T-cell (primary cell): ENCODE results near the gene STARD10. TPM values are rescaled to one million over a fixed set of nuclear protein-coding genes. Genes with fewer than 3 reads are reported as not detected.
A peak's percentile ranks its signal among the peaks of the same experiment; 100 is the strongest.

ENCODE experiments used
- ATAC-seq, 4 experiments: fragments of 200-7000 bp in 3 of 4; fragments of 150-1000 bp in 1 of 4; cut with Tn5 transposase; replicated peaks in 1 of 4; 1 replicate in 3 of 4; 2 replicates in 1 of 4; pipeline ENCODE4 v1.10.0; 2021; ENCODE audit warnings: moderate library complexity in 3 of 4, mild to moderate bottlenecking in 2 of 4, moderate number of reproducible peaks in 1 of 4
- CTCF ChIA-PET, 2 donors: fragments of 300-600 bp; sonication (Branson Sonifier 250); formaldehyde crosslinking; loops; one replicate each; lab custom pipeline; 2022; ENCODE audit warnings: antibody characterized with exemption in 2 of 2; lab: Charles Lee
- POLR2A ChIA-PET, 2 donors: fragments of 300-600 bp; sonication (Branson Sonifier 250); formaldehyde crosslinking; loops; one replicate each; lab custom pipeline; 2022; ENCODE audit warnings: antibody characterized with exemption in 2 of 2; lab: Charles Lee
- DNase-seq, 35 experiments: peaks; one replicate each; pipeline versions ENCODE4 v3.0.0 to v3.0.0-alpha.2; 2013 to 2023
- H3K27ac ChIP-seq: one replicate; pipeline ENCODE4 v1.5.1; 2013; ENCODE audit warnings: low read length
- H3K27me3 ChIP-seq, 2 experiments: replicated peaks in 1 of 2; 1 replicate in 1 of 2; 2 replicates in 1 of 2; pipeline versions ENCODE4 v1.6.1 to v1.7.0; 2013; ENCODE audit warnings: low read length in 1 of 2, mixed read lengths in 1 of 2; ENCODE audit not compliant: control insufficient read depth in 2 of 2, insufficient read depth in 2 of 2; ENCODE audit errors: extremely low read depth in 1 of 2
- H3K36me3 ChIP-seq, 2 donors: 1 replicate in 1 of 2; 2 replicates in 1 of 2; pipeline versions ENCODE4 v1.6.1 to v1.7.0; 2013; ENCODE audit warnings: low read length in 1 of 2; ENCODE audit not compliant: control insufficient read depth in 2 of 2, insufficient read depth in 1 of 2; ENCODE audit errors: extremely low read depth in 1 of 2
- H3K4me1 ChIP-seq, 2 experiments: 1 replicate in 1 of 2; 2 replicates in 1 of 2; pipeline versions ENCODE4 v1.6.1 to v1.7.0; 2013; ENCODE audit warnings: low read length in 2 of 2, mixed read lengths in 1 of 2; ENCODE audit not compliant: insufficient read depth in 2 of 2, control insufficient read depth in 1 of 2; ENCODE audit errors: extremely low read depth in 1 of 2
- H3K4me3 ChIP-seq, 2 donors: 1 replicate in 1 of 2; 2 replicates in 1 of 2; pipeline versions ENCODE4 v1.5.1 to v1.7.0; 2013; ENCODE audit warnings: mild to moderate bottlenecking in 2 of 2, low read length in 1 of 2, moderate library complexity in 1 of 2; ENCODE audit not compliant: control insufficient read depth in 1 of 2; ENCODE audit errors: extremely low read depth in 1 of 2
- H3K9me3 ChIP-seq: 2 replicates; pipeline ENCODE4 v1.7.0; 2013
- H3K27ac Mint-ChIP-seq, 2 donors: one replicate each; pipeline ENCODE4 v1.8.0; 2020 to 2021; ENCODE audit warnings: mild to moderate bottlenecking in 2 of 2, mixed read lengths in 2 of 2
- H3K27me3 Mint-ChIP-seq, 2 donors: one replicate each; pipeline ENCODE4 v1.8.0; 2021 to 2022; ENCODE audit warnings: mixed read lengths in 2 of 2
- H3K36me3 Mint-ChIP-seq: one replicate; pipeline ENCODE4 v1.8.0; 2021; ENCODE audit warnings: mixed read lengths
- H3K4me1 Mint-ChIP-seq, 3 donors: one replicate each; pipeline ENCODE4 v1.8.0; 2020 to 2022; ENCODE audit warnings: mixed read lengths in 3 of 3, mild to moderate bottlenecking in 1 of 3
- H3K4me3 Mint-ChIP-seq, 3 donors: one replicate each; pipeline ENCODE4 v1.8.0; 2020 to 2022; ENCODE audit warnings: mild to moderate bottlenecking in 3 of 3, mixed read lengths in 3 of 3, moderate library complexity in 3 of 3
- H3K9me3 Mint-ChIP-seq, 3 donors: one replicate each; pipeline ENCODE4 v1.8.0; 2020 to 2022; ENCODE audit warnings: mixed read lengths in 3 of 3
- WGBS: methylation state at CpG from one replicate; pipeline ENCODE4 v1.1.5; 2013; ENCODE audit warnings: missing lambda C conversion rate; ENCODE audit not compliant: insufficient coverage; 5-methylcytosine and 5-hydroxymethylcytosine counted together
- total RNA-seq, 35 experiments: library from RNA in 6 of 35; stranded (reverse) in 6 of 35; fragments of 120-200 nt in 1 of 35; gene quantifications; one replicate each; pipeline versions ENCODE4 v1.2.1 to v1.2.4 and lab custom pipeline; 2013 to 2026

Gene STARD10
- total RNA-seq, 5 donors from 2014 or later (not counting 1 experiment from before 2014, with no cell fraction given), result 11.1 to 24.9 (median 19.1) TPM

- H3K27ac ChIP-seq, result no peak overlapping the region
- no peaks in the 10 kb centered on the region for H3K9me3 ChIP-seq
- Mint-ChIP-seq H3K4me1 (peaks cover 76 to 87% (median 81%) of the 10 kb centered on the region in 3 donors), H3K27me3 (no peaks in the 10 kb centered on the region), H3K4me3 (peak overlapping the region in 2 of 3 donors; percentile 89 to 92), H3K36me3 (peaks cover 8% of the 10 kb centered on the region), H3K9me3 (no peaks in the 10 kb centered on the region), H3K27ac (peak overlapping the region in 1 of 2 donors; percentile 29)
- no peak overlapping the region for H3K4me3 ChIP-seq
- H3K27me3 ChIP-seq, result no peaks in the 10 kb centered on the region
- CTCF ChIA-PET, result no interaction called here
- peaks cover 9 to 46% of the 10 kb centered on the region in 2 donors for H3K36me3 ChIP-seq
- DNase-seq (peak in 1 of 35 experiments; percentile 18), ATAC-seq (no peak)
- WGBS, result 71% methylated on average over 1 of the region's 2 CpGs
- POLR2A ChIA-PET, result no interaction called here
- peaks cover 21 to 86% of the 10 kb centered on the region in 2 experiments for H3K4me1 ChIP-seq
Observed at GRCh38 chr11:72719144-72719543, 74.7 kb downstream of the STARD10 start.

GRCh38 chr11:72718101-72718501 lies 75.7 kb downstream of the STARD10 start:
- DNase-seq (no peak), ATAC-seq (no peak)
- Histone ChIP-seq H3K27me3 (no peaks in the 10 kb centered on the region), H3K9me3 (no peaks in the 10 kb centered on the region), H3K4me1 (peaks cover 21 to 83% of the 10 kb centered on the region in 2 experiments), H3K36me3 (peaks cover 12 to 46% of the 10 kb centered on the region in 2 donors), H3K4me3 (no peak overlapping the region), H3K27ac (no peak overlapping the region)
- no peaks in the 10 kb centered on the region for H3K27me3 Mint-ChIP-seq
- no peak overlapping the region for H3K27ac Mint-ChIP-seq
- POLR2A ChIA-PET, result interaction anchor here in 1 of 2 donors (0.5 kb wide), 1 partner anchor 207 kb away, joined by 4 read pairs; no protein-coding TSS in a partner anchor
- no peaks in the 10 kb centered on the region for H3K9me3 Mint-ChIP-seq
- H3K4me3 Mint-ChIP-seq, result no peak overlapping the region
- CTCF ChIA-PET, result interaction anchor here in 1 of 2 donors (0.6 kb wide), 1 partner anchor 270 kb away, joined by 4 read pairs; no protein-coding TSS in a partner anchor
- H3K36me3 Mint-ChIP-seq, result peaks cover 8% of the 10 kb centered on the region
- H3K4me1 Mint-ChIP-seq, result peaks cover 72 to 79% (median 77%) of the 10 kb centered on the region in 3 donors
- WGBS, result 86% methylated on average over 8 of the region's 9 CpGs

GRCh38 chr11:72716788-72717435 lies 76.9 kb downstream of the STARD10 start:
- no peaks in the 10 kb centered on the region for H3K9me3 Mint-ChIP-seq
- CTCF ChIA-PET, result no interaction called here
- ATAC-seq (no peak), DNase-seq (no peak)
- no peaks in the 10 kb centered on the region for H3K27me3 Mint-ChIP-seq
- peaks cover 65 to 70% (median 69%) of the 10 kb centered on the region in 3 donors for H3K4me1 Mint-ChIP-seq
- H3K27ac ChIP-seq, result no peak overlapping the region
- 95% methylated on average over 9 of the region's 14 CpGs for WGBS
- no peaks in the 10 kb centered on the region for H3K9me3 ChIP-seq
- peaks cover 14 to 74% of the 10 kb centered on the region in 2 experiments for H3K4me1 ChIP-seq
- no peak overlapping the region for H3K4me3 ChIP-seq
- no peaks in the 10 kb centered on the region for H3K27me3 ChIP-seq
- H3K36me3 ChIP-seq, result peaks cover 12 to 57% of the 10 kb centered on the region in 2 donors
- H3K36me3 Mint-ChIP-seq, result peaks cover 14% of the 10 kb centered on the region
- no peak overlapping the region for H3K27ac Mint-ChIP-seq
- POLR2A ChIA-PET, result no interaction called here
- no peak overlapping the region for H3K4me3 Mint-ChIP-seq

GRCh38 chr11:72716290-72716689 lies 77.6 kb downstream of the STARD10 start:
- POLR2A ChIA-PET, result interaction anchor here in 1 of 2 donors (0.7 kb wide), 1 partner anchor 815 kb away, joined by 7 read pairs; no protein-coding TSS in a partner anchor
- no peak for ATAC-seq

GRCh38 chr11:72712841-72713240 lies 81.0 kb downstream of the STARD10 start:
- no peak overlapping the region for H3K27ac Mint-ChIP-seq
- no peak overlapping the region for H3K4me3 Mint-ChIP-seq
- ATAC-seq, result no peak
- H3K4me1 Mint-ChIP-seq, result peaks cover 26 to 37% (median 33%) of the 10 kb centered on the region in 3 donors
- WGBS, result 100% methylated on average over 1 of the region's 10 CpGs
- Histone ChIP-seq H3K27ac (no peak overlapping the region), H3K9me3 (no peaks in the 10 kb centered on the region), H3K27me3 (no peaks in the 10 kb centered on the region), H3K4me1 (peaks cover 0 to 34% of the 10 kb centered on the region in 2 experiments), H3K36me3 (peaks cover 18 to 82% of the 10 kb centered on the region in 2 donors), H3K4me3 (no peak overlapping the region)
- H3K27me3 Mint-ChIP-seq, result no peaks in the 10 kb centered on the region
- no peak for DNase-seq
- H3K9me3 Mint-ChIP-seq, result no peaks in the 10 kb centered on the region
- CTCF ChIA-PET, result no interaction called here
- POLR2A ChIA-PET, result no interaction called here
- peaks cover 33% of the 10 kb centered on the region for H3K36me3 Mint-ChIP-seq

More at GRCh38 chr11:72716290-72716689, 77.6 kb downstream of the STARD10 start:
- DNase-seq, result no peak
- no peak overlapping the region for H3K4me3 Mint-ChIP-seq
- CTCF ChIA-PET, result interaction anchor here (0.6 to 1.0 kb wide), 3 partner anchors 9 to 238 kb away, joined by 4 to 7 read pairs (median 4); no protein-coding TSS in a partner anchor
- H3K36me3 Mint-ChIP-seq, result peaks cover 15% of the 10 kb centered on the region
- no peaks in the 10 kb centered on the region for H3K27me3 Mint-ChIP-seq
- 94% methylated on average over 6 of the region's 7 CpGs for WGBS
- Histone ChIP-seq H3K27ac (no peak overlapping the region), H3K9me3 (no peaks in the 10 kb centered on the region), H3K27me3 (no peaks in the 10 kb centered on the region), H3K36me3 (peaks cover 12 to 64% of the 10 kb centered on the region in 2 donors), H3K4me3 (no peak overlapping the region), H3K4me1 (peaks cover 14 to 69% of the 10 kb centered on the region in 2 experiments)
- no peaks in the 10 kb centered on the region for H3K9me3 Mint-ChIP-seq
- peaks cover 59 to 69% (median 65%) of the 10 kb centered on the region in 3 donors for H3K4me1 Mint-ChIP-seq
- H3K27ac Mint-ChIP-seq, result no peak overlapping the region

GRCh38 chr11:72712168-72712751 lies 81.6 kb downstream of the STARD10 start:
- peaks cover 36% of the 10 kb centered on the region for H3K36me3 Mint-ChIP-seq
- H3K9me3 ChIP-seq, result no peaks in the 10 kb centered on the region
- no peak overlapping the region for H3K27ac Mint-ChIP-seq
- peaks cover 0 to 29% of the 10 kb centered on the region in 2 experiments for H3K4me1 ChIP-seq
- WGBS, result 89% methylated on average over 18 of the region's 26 CpGs
- CTCF ChIA-PET, result no interaction called here
- H3K27me3 ChIP-seq, result no peaks in the 10 kb centered on the region
- DNase-seq, result no peak
- H3K4me1 Mint-ChIP-seq, result peaks cover 26 to 32% (median 27%) of the 10 kb centered on the region in 3 donors
- H3K4me3 ChIP-seq, result no peak overlapping the region
- H3K9me3 Mint-ChIP-seq, result no peaks in the 10 kb centered on the region
- no peak for ATAC-seq
- H3K36me3 ChIP-seq, result peaks cover 17 to 82% of the 10 kb centered on the region in 2 donors
- no peak overlapping the region for H3K27ac ChIP-seq
- POLR2A ChIA-PET, result no interaction called here
- no peak overlapping the region for H3K4me3 Mint-ChIP-seq
- no peaks in the 10 kb centered on the region for H3K27me3 Mint-ChIP-seq
